GM18507 (cell line): ENCODE data around the gene GGACT.

Source experiments
- DNase-seq: peaks from one replicate; pipeline ENCODE4 v3.0.0; 2011; ENCODE audit warnings: low read depth; ENCODE audit not compliant: insufficient read length; ENCODE audit errors: extremely low spot score
- FAIRE-seq: peaks from 2 replicates; lab custom pipeline; 2011; peaks lifted over from hg19 to GRCh38; lab: Jason Lieb, UNC

The GGACT gene

DNA sequence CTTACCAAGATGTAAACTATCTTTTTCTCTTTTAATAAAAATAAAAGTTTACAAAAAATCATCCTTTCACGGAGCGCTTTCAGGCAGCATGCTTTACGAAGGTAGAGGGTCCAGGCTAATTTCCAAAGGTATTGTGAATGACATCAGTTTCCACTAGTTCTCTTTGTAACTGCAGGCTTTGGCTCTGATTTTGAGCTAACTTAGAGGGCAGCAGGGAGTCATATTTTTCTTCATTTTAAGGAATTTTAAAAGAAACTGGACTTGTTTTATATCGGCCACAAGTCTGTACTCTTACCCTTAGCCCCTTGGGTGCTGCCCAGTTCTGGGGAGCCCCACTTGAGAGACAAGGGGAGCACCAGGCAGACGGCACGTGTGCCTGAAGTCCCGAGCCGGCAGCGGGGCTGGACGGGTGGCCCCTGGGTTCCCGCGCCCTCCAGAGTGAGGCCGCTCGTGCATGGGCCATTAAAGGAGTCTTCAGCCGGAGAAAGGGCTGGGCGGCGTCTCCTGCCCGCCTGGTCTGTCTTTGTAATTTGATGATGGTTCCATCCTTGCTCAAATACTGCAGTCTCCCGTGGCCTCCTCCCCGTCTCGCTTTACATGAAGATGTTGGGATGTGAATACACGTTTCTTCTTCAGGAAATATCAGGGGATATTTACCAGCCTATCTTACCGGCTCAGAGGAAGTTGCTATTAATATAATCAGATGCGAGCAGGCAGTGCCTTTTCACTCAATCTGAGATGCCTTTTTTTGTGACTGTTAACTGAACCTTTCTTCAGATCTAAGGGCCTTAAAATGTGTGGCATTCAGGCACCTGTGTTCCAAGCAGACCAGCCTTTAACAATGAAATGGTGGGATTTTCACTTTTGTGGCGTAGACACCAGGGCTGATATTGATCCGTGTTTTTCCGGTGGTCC is 67.4 kb downstream of the GGACT start:
- FAIRE-seq (no peak), DNase-seq (no peak)

DNA sequence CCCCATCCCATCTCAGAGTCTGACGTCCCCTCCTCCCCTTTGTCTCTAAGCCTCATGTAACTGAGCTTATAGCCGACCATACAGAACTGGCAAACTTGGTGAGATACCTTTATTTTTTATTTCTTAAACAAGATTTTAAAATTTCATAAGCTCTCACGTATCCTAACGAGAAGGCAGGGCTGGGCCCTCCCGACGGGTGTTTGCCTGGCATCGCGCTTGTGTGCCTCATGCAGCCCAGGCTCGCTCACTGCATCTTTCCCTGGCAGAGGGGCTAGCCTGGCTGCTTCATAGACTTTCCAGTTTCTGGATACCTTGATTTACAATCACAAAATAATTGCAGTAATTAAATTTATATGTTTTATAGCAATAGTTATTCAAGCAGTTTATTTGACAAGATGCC is 69.0 kb downstream of the GGACT start:
- DNase-seq (no peak), FAIRE-seq (no peak)

DNA sequence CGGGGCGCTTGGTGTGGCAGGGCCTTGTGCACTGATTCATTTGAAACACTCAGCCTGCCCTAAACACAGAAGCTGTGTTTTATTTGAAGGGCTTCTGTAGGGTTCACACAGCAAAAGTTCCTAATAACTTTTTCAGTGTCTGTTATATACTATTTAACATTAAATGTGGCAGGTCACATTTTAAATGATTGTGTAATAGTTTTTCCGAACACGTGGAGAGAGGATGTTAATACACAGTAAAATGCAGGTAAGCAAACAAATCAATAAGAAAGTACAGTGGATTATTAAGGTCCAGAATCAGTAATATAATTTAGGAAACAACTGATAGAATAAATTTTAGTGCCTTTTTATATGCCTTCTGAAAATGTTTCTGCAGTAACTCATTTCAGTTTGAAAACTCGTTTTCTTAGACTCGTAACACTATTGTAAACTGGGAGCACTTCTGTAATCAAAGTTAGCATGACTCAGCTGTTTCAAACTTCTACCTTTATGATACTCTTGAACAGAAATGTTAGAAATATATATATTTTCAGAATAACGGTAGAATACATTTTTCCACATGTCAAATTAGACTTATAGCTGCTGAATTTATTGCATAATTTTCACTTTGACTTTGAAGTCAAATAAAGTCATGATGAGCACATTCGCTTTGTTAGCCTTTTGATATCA is 70.1 kb downstream of the GGACT start:
- no peak for FAIRE-seq
- no peak for DNase-seq

DNA sequence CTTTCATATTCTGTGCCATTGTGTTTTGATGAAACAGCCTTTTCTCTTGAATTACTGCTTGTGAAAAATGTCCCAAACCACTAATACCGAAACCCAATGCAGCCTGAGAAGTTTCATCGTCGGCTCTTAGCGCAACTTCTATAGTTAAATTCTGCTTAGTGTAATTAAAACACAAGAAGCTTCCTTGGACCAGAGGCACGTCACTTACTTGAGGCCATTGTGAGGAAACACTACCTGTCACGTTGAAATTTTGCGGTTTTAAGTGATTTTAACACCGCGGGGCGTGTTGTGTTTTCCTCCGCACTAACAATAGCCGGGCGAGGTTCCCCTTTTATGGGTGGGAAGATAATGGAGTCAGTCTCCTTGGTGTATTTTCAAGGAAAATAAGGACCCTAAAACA is 70.9 kb downstream of the GGACT start:
- FAIRE-seq: no peak
- DNase-seq: no peak

DNA sequence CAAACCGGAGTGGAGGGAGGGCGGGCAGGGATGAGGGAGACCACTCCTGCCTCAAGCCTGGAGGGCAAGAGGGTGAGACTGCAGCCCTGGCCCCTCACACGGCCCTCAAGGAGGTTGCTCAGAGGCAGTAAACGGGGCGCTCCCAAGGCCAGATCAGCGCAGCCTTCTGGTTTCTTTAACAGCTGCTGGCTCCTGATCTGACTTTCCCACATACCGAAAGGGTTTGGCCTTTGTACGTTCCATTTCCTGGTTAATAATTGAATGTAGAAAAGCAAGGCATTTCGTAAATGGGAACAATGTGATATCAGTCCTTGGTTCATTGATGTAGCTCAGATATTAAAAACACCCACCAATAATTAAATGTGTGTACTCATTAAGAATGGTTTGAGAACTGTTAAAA is 71.5 kb downstream of the GGACT start:
- FAIRE-seq (no peak), DNase-seq (no peak)

DNA sequence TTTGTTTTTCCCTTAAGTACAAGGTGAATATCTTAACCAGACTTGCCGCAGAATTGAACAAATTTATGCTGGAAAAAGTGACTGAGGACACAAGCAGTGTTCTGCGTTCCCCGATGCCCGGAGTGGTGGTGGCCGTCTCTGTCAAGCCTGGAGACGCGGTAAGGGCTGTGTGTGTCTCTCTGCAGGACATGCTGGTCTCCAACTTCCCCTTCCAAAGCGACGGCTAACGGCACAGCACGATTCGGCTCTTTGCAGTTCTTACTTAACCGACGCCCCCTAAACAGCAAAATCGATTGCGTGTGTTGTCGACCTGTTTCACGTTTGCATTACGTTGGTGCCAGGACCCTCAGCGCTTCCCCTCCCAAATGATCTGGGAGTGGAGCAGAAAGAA is 73.2 kb downstream of the GGACT start:
- no peak for FAIRE-seq
- DNase-seq: no peak

DNA sequence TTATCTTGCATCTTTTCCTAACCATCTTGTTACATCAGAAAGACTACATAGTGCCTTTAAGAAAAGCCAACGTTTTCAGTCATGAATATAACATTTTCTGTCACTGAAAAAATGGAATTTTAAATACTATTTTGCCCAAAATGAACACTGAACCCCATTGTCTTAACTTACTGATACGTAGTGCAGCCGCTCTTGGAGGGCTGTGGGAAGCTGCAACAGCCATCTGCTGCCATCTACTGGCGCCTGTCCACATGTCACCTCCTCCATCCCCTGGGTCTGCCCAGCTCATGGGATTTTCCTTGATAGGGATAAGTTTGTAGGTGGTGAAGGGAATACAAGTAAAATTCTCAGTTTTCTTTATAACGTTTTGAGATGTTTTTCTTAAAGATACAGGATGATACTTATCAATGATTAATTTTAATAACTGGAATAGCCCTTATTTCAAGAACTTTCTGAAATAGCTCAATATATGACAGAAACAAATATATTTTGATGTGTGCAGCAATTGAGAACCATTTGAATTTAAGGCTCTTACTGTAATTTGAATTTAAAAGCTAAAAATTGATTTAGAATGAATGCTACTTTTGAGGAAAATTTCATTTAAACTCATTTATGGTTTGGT is 73.7 kb downstream of the GGACT start:
- DNase-seq (peak; percentile 69), FAIRE-seq (peak; percentile 91)

DNA sequence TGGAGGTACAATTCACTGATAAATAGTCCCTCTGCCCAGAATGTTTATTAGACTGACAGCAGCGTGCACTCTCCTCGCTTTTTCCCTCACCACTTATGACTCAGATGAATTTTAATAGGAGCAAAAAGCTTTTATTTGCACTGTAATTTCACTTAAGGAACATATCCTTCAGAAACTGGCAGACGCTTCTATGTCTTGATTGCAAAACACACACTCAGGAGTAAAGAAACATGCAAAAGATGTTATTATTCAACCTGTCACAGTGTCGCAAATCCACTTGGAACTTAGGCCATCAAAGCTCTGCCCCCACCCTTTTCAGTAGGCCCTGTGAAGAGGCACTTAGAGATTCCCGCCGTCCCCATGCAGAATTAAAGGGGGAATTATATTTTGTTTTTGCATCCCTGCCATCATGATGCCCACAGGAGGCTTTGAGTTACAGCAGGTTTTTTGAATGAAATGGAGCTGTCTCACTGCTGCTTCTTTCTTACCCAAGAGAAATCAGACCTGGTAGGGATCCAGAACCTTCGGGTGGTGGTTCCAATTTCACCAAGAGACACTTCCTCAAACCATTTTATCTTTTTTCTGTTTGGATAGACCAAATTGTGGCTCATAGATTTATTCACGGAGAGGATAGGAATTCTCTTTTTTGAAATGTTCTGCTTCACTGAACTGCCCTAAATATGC is 74.5 kb downstream of the GGACT start:
- FAIRE-seq (no peak), DNase-seq (no peak)

DNA sequence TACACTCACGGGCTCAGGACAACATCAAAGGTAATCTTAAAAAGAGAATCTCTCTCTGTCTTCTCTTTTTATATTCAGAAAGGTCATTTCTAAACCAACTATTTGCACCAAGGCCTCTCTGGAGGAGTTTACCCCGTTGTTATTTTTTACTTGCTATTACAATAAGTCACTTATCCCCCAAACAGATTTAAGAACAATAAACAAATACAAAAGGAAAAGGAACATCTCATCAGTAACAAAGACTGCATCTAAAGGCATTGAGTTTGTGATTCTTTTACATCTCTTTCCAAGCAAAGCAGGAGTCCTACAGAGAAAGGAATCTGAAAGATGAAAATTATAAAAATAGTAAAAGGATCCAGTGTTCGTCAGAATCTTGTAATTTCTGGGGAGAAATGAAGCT is 75.4 kb downstream of the GGACT start:
- FAIRE-seq: no peak
- DNase-seq: no peak

DNA sequence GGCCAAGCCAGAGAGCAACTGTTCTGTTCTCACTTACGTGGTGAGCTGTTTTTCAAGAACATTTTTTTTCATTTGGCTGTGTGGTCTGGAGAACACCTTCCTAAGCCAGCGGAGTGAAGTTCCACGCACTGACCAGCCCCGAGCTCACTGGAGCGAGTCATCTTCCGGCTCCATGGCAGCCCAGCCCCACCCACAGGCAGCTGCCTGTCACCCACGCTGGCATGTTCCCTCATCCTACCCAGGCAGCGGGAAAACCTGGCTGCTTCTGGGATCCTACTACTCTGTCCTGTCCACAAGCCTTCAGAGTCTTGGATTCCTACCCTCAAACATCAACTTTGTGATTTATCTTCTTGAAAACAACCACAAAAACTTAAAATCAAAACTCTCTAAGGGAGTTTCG is 76.2 kb downstream of the GGACT start:
- DNase-seq (no peak), FAIRE-seq (no peak)

DNA sequence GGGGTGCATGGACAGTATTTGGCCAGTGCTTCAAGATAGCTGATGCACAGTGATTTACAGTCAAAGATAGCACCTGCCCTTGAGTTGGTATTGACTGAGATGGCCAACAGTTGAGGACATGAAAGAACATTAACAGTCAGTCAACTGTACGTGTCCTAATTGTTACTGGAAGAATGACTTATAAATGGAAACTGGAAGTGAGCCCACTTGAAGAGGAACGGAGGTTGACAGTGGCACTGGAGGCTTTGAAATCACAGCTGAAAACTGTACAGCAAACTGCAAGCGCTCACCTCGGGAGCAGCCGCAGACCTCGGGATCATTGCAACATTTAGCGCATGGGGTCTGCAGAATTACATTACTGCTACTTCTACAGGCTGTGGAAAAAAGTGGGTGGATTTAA is 77.1 kb downstream of the GGACT start:
- no peak for DNase-seq
- no peak for FAIRE-seq

DNA sequence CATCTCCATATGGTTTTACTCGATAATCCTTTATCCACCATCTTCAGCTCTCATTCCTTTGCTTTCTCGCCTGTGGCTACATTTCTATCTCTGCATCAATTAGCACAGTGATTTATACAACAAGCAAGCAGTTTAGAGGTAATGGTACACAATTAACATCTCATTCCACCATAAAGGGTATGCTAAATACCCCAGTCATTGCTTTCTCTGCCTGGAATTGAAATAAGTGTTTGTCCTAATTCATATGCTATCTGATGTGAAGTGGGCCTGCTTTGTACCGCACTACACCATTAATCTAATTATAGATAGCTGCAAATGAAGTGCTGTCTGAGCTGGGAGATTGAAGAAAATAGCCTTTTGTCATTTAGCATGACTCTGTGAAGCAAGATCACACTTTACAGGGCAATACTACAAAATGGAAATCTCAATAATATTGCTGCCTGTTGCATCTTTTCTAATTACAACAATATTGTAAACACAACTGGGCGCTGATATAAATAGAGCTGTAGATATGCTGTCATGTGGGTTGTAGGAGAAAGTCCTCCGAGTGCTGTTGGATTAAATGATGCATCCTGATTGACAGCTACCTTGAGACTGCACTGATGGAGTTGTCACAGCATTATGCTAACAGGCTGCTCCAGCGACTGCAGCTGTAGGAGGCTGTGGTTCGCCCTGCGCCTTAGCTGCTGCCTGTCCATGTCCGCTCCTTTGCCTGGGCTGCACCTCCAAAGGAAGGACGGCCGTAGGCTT is 78.2 kb downstream of the GGACT start:
- DNase-seq: no peak
- no peak for FAIRE-seq

DNA sequence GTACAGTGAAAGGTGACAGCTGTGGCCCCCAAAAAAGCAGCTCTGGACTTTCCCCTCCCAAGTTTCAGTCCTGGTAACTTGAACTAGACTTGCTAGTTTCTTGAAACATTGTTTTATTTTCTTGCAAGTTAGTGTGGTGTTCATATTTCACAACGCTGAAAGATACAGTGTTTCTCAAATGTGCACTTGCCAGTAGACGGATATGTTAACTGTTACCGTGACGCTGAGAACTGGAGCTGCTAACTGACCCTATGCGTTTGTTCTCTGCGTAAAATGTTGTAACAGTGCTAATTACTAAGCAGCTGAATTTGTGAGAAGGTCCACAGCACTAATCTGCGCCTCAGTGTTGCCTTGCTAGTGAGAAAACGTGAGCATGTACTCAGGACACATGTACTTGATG is 79.6 kb downstream of the GGACT start:
- FAIRE-seq (no peak), DNase-seq (no peak)

DNA sequence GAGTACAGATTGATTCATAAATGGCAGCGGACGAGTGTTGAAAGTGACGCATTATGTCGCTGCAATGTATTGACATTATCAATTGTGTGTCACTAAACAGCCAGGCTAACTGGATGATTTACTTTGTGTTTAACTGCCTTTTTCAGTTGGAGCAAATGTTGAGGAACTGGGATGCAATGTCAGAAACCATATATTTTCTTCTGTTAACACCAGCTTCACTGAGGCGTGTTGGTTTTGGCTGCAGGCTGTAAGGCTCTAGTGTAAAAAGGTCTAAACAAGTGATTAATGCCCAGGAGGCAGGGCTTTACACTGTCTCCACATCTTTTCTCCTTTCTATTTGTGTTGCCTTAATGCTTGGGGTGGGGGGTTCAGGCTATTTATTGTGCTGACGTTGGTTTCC is 80.1 kb downstream of the GGACT start:
- FAIRE-seq: no peak
- no peak for DNase-seq

DNA sequence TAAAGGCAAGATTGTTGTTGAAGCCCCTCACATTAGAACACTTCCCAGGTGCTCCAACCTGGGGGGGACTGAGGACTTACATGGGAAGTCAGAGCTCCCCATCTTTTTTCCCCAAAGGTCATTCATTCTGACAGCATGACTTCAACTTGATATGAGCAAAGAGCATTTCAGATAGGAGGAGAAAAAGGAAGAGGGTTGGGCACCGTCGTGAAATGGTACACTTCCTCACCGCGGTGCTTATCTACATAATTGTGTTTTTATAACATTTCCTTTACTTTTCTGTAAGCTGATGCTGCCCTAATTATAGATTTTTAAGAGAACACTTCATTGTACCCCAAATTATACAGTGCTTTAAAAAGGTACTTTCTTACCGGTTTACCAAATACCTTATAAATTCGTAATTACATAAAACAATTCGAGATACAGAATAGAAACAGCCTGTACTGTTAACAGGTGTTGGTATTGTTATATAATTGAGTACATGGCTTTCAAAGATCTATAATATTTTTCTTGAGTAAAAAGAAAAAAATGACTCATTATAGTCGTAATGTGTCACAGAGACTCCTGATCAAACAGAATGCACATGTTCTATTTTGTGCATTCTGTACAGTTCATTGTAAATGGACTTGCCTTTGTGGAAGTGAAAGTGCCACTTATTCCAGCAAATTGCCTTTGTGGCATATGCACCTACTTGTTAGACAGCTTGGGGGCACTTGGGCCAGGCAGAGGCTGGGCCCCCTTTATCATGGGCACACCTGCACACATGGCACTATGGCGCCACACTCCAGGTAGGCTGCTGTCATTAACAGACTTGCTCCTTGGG is 81.8 kb downstream of the GGACT start:
- no peak for FAIRE-seq
- no peak for DNase-seq

DNA sequence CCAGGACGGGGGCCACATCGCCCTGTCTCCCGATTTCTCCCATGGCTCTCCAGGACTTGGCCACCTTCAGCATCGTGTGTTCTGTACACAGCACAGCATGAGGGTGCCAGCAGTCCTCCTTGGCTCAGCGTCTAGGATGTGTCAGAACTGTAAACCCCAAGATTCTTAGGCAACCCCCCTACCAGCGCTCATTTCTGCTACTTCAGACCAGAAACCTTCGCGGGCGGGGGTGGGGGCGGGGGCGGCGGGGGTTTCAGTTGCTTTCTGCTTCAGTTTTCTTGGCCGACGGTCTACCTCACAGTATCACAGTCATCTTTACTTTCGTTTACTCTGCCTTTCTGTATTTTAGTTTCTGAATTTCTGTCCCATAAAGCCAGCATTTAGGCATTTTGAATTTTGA is 82.4 kb downstream of the GGACT start:
- peak; percentile 44 for FAIRE-seq
- DNase-seq: peak; percentile 8

DNA sequence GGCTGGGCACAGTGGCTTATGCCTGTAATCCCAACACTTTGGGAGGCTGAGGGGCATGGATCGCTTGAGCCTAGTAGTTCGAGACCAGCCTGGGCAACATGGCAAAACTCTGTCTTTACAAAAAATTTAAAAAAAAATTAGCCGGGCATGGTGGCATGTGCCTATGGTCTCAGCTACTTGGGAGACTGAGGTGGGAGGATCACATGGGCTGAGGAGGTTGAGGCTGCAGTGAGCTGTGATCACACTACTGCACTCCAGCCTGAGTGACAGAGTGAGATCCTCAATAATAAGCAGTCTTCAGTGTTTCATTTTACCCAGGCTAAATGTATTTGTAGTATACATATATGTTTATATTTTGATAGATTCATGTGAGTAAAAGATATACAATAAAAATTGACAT is 85.0 kb downstream of the GGACT start:
- no peak for DNase-seq
- no peak for FAIRE-seq

DNA sequence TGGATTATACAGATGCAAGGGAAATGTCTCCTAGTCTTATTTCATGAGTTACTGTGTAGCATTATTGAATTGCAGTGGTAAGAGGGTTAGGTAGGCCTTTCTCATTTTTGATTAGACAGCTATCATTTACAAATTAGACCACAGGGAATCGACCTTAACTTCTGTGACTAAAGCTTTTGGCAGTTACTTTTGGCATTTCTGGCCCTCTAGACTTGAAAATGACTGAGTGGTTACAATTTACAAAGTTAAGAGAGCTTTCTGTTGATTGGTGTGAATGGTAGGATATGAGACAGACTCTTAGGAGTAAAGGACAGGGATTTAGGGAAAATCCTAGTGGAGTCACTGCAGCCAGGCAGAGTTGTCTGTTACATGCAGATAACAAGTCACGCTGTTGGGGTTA is 86.1 kb downstream of the GGACT start:
- no peak for FAIRE-seq
- DNase-seq: no peak

DNA sequence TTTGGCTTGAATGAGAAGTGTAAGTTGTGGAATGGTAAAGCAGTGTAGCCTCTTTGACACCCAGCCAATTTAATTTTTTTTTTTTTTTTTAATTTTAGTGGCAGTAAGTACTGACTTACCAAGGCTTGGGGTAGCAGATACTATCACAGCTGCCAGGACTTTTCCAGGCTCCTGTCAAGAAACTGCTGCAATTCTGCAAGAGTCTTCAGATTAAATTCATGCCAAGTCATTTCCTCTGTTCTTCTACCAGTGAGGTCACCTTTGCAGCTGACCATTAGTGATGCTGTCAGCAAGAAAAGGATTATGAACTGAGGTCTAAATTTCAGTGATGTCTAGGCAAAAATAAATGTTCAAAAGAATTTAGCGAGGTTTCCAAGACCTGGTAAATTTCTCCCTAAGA is 91.2 kb downstream of the GGACT start:
- DNase-seq (no peak), FAIRE-seq (no peak)
